Tibial nerve (tissue), 4 donors: ENCODE results near the gene ATP7B. TPM values are rescaled to one million over a fixed set of nuclear protein-coding genes. Genes with fewer than 3 reads are reported as not detected.

Experiments
- DNase-seq, 2 donors: peaks; one replicate each; pipeline ENCODE4 v3.0.0-alpha.2; 2019; ENCODE audit warnings: low spot score in 2 of 2
- H3K27ac ChIP-seq, 4 donors: fragments of 200-600 bp; sonication (generic) in 3 of 4; one replicate each; pipeline ENCODE4 v1.5.1; 2017 to 2019; ENCODE audit warnings: mild to moderate bottlenecking in 1 of 4
- H3K27me3 ChIP-seq, 2 donors: fragments of 200-600 bp; sonication (generic) in 1 of 2; one replicate each; pipeline versions ENCODE4 v1.5.1 to v1.6.0; 2017 to 2019
- H3K36me3 ChIP-seq, 3 donors: fragments of 200-600 bp; sonication (generic); one replicate each; pipeline ENCODE4 v1.5.1; 2018 to 2019
- H3K4me1 ChIP-seq, 4 donors: fragments of 200-600 bp; sonication (generic) in 3 of 4; one replicate each; pipeline ENCODE4 v1.5.1; 2017 to 2019
- H3K4me3 ChIP-seq, 4 donors: fragments of 200-600 bp; sonication (generic) in 3 of 4; one replicate each; pipeline ENCODE4 v1.5.1; 2017 to 2019; ENCODE audit warnings: mild to moderate bottlenecking in 1 of 4, moderate library complexity in 1 of 4
- H3K9me3 ChIP-seq, 4 donors: fragments of 200-600 bp; sonication (generic) in 3 of 4; one replicate each; pipeline ENCODE4 v1.5.1; 2017 to 2019
- CTCF ChIP-seq, 5 experiments: fragments of 200-600 bp in 3 of 5; fragments of 450-650 bp in 2 of 5; sonication (generic) in 3 of 5; IDR thresholded peaks; one replicate each; pipeline ENCODE4 v1.5.1; 2016 to 2019; ENCODE audit warnings: antibody characterized with exemption in 5 of 5, mild to moderate bottlenecking in 3 of 5, moderate library complexity in 2 of 5
- EP300 ChIP-seq, 2 donors: sonication (generic); formaldehyde crosslinking; IDR thresholded peaks; one replicate each; pipeline ENCODE4 v1.6.1; 2017; ENCODE audit warnings: antibody characterized with exemption in 2 of 2, mild to moderate bottlenecking in 1 of 2
- POLR2A ChIP-seq, 2 donors: fragments of 450-650 bp; IDR thresholded peaks; one replicate each; pipeline ENCODE4 v1.6.1; 2017; ENCODE audit warnings: antibody characterized with exemption in 2 of 2, mild to moderate bottlenecking in 2 of 2, moderate library complexity in 2 of 2
- WGBS, 2 donors: methylation state at CpG; one replicate each; pipeline ENCODE4 v1.1.5; 2018; 5-methylcytosine and 5-hydroxymethylcytosine counted together
- total RNA-seq, 4 donors: library from RNA; depleted of rRNA; stranded (reverse); fragments of >200 nt; gene quantifications; one replicate each; pipeline ENCODE4 v1.1.0, GENCODE V29; 2016

The ATP7B gene
- total RNA-seq, 4 donors from 2014 or later, result 5.1 to 8.4 (median 6.7) TPM

DNA sequence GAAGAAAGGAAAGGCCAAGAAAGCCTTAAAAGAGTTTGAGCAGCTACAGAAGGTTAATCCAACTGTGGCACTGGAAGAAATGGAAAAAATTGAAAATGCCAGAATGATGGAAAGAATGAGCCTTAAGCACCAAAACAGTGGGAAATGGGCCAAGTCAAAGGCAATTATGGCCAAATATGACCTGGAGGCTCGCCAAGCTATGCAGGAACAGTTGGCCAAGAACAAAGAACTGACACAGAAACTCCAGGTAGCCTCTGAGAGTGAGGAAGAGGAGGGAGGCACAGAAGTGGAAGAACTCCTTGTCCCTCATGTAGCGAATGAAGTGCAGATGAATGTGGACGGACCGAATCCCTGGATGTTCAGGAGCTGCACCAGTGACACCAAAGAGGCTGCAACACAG lies 18.3 kb upstream of the ATP7B start:
- no peak for TF ChIP-seq CTCF (IDR thresholded peaks at IDR 0.05)
- no peak for TF ChIP-seq POLR2A (IDR thresholded peaks at IDR 0.05)
- TF ChIP-seq EP300 (IDR thresholded peaks at IDR 0.05), result no peak
- peaks cover 0 to 73% (median 0%) of the 10 kb centered on the region in 3 donors for H3K36me3 ChIP-seq
- no peaks in the 10 kb centered on the region for H3K27me3 ChIP-seq
- DNase-seq, result no peak
- WGBS, 2 donors, result 97% methylated on average over 4 of the region's 4 CpGs
- H3K4me1 ChIP-seq, result no peaks in the 10 kb centered on the region
- H3K9me3 ChIP-seq, result peaks cover 0 to 5% (median 0%) of the 10 kb centered on the region in 4 donors
- H3K27ac ChIP-seq, result no peak overlapping the region
- H3K4me3 ChIP-seq, result no peak overlapping the region

DNA sequence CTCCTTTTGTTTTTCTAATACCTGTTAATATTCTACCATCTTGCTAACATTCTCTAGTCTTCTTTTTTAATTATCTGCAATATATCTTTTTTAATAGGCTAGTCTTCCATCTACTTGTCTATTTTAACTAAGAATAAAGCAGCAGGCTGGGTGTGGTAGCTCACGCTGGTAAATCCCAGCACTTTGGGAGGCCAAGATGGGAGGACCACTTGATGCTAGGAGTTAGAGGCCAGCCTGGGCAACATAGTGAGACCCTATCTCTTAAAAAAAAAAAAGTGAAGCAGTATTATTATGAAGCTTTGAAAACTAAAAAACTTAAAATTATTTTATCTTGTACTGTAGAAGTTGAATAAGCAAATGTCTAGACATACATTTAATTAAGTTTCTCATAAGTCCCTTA lies 16.6 kb upstream of the ATP7B start:
- TF ChIP-seq EP300 (IDR thresholded peaks at IDR 0.05), result no peak
- TF ChIP-seq CTCF (IDR thresholded peaks at IDR 0.05), result no peak
- no peak for TF ChIP-seq POLR2A (IDR thresholded peaks at IDR 0.05)
- WGBS, 2 donors, result 100% methylated on average over 1 of the region's 1 CpG
- H3K36me3 ChIP-seq, result peaks cover 0 to 90% (median 0%) of the 10 kb centered on the region in 3 donors

DNA sequence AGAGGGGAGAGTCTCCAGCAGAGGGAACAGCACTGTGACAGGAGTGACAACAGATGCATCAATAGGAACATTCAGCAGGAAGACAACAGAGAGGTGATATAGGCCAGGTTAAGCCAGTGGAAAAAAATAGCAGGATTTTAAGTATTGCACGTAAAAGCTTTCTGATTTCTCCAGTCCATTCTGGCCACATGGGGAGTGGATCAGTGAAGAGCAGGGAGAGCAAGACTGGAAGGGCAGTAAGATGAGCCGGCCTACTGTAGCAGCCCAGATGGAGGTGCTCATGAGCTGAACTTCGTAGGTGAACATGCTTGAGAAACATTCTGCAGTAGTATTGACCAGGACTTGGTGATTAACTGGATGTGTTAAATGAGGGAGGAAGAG lies 15.0 kb upstream of the ATP7B start:
- Histone ChIP-seq H3K27me3 (no peaks in the 10 kb centered on the region), H3K9me3 (peaks cover 0 to 7% (median 0%) of the 10 kb centered on the region in 4 donors), H3K4me3 (no peak overlapping the region), H3K36me3 (peaks cover 0 to 94% (median 0%) of the 10 kb centered on the region in 3 donors), H3K27ac (no peak overlapping the region), H3K4me1 (no peaks in the 10 kb centered on the region)
- TF ChIP-seq CTCF (IDR thresholded peaks at IDR 0.05) (no peak), POLR2A (IDR thresholded peaks at IDR 0.05) (no peak), EP300 (IDR thresholded peaks at IDR 0.05) (no peak)
- WGBS, 2 donors, result 91 to 97% methylated on average over 3 of the region's 3 CpGs
- DNase-seq, result no peak

More for the DNA sequence above, 16.6 kb upstream of the ATP7B start:
- Histone ChIP-seq H3K9me3 (peaks cover 0 to 7% (median 0%) of the 10 kb centered on the region in 4 donors), H3K27ac (no peak overlapping the region), H3K27me3 (no peaks in the 10 kb centered on the region), H3K4me3 (no peak overlapping the region), H3K4me1 (no peaks in the 10 kb centered on the region)
- no peak for DNase-seq

GRCh38 chr13:52025475-52026245 lies 14.4 kb upstream of the ATP7B start:
- H3K4me1 ChIP-seq, result no peaks in the 10 kb centered on the region
- no peak overlapping the region for H3K4me3 ChIP-seq
- no peak for DNase-seq
- peaks cover 0 to 7% (median 0%) of the 10 kb centered on the region in 4 donors for H3K9me3 ChIP-seq
- no peak overlapping the region for H3K27ac ChIP-seq
- no peaks in the 10 kb centered on the region for H3K27me3 ChIP-seq
- 97% methylated on average over 8 of the region's 8 CpGs for WGBS, 2 donors
- H3K36me3 ChIP-seq, result peaks cover 0 to 99% (median 0%) of the 10 kb centered on the region in 3 donors
- TF ChIP-seq CTCF (IDR thresholded peaks at IDR 0.05) (no peak), EP300 (IDR thresholded peaks at IDR 0.05) (no peak), POLR2A (IDR thresholded peaks at IDR 0.05) (no peak)

GRCh38 chr13:52024481-52024880 lies 13.2 kb upstream of the ATP7B start, which contains the start of gene UTP14C:
Gene UTP14C (plus strand): TSS chr13:52024691. CDS start chr13:52028805, 4,114 bp downstream.
- 97 to 98% methylated on average over 3 of the region's 3 CpGs for WGBS, 2 donors

More at GRCh38 chr13:52024481-52024880, 13.2 kb upstream of the ATP7B start, which contains the start of gene UTP14C:
- peaks cover 0 to 100% (median 0%) of the 10 kb centered on the region in 3 donors for H3K36me3 ChIP-seq
- no peaks in the 10 kb centered on the region for H3K27me3 ChIP-seq
- DNase-seq, result no peak
- TF ChIP-seq EP300 (IDR thresholded peaks at IDR 0.05), result no peak
- no peak for TF ChIP-seq CTCF (IDR thresholded peaks at IDR 0.05)
- no peak for TF ChIP-seq POLR2A (IDR thresholded peaks at IDR 0.05)
- H3K4me3 ChIP-seq, result no peak within 1 kb of the TSS
- no peak within 1 kb of the TSS for H3K27ac ChIP-seq
- H3K9me3 ChIP-seq, result peaks cover 0 to 2% (median 0%) of the 10 kb centered on the region in 4 donors
- no peaks in the 10 kb centered on the region for H3K4me1 ChIP-seq
